Measurements from ENCODE around the gene PTF1A. TPM values are rescaled to one million over a fixed set of nuclear protein-coding genes. Genes with fewer than 3 reads are reported as not detected.
"Not testable (repeated sequence)": the region's sequence is repeated elsewhere in the genome, so short reads cannot be mapped to it uniquely, and the experiment has no call there.

PTF1A gene
- total RNA-seq, 2 experiments from 2014 or later: not detected

DNA sequence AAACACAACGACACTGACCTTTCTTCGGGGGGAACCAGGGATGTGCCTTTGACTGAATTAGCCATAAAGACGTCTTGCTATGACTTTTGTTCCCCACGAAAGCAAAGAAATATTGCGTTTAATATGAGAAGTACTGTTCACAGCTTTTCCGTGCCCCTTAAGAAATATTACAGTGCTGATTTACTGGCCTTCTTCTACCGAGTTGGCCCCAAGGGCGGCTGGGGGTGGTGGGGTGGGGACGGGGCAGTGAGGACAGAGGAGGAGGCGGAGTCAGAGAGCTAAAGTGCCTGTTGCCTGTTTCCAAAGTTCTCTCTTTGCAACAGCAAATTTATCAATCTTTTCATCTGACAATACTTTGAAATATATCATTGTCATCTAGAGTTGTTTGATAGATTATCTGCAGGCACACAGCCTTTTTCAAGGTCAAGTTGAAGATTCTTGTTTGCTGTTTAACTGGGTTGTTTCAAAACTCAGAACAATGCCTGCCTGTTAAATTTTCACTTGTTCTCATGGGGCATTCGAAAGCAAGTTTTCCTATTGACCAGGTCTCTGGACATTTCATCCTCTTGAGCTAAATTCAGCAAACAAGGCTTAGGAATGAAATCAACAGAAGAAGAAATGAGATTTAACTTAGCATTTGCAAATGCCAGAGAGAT is 9.0 kb downstream of the PTF1A start:
- ChIA-PET CTCF (interaction anchor here (1.0 kb wide), 1 partner anchor 43 kb away, joined by 5 read pairs; no protein-coding TSS in a partner anchor), POLR2A (no interaction called here)

DNA sequence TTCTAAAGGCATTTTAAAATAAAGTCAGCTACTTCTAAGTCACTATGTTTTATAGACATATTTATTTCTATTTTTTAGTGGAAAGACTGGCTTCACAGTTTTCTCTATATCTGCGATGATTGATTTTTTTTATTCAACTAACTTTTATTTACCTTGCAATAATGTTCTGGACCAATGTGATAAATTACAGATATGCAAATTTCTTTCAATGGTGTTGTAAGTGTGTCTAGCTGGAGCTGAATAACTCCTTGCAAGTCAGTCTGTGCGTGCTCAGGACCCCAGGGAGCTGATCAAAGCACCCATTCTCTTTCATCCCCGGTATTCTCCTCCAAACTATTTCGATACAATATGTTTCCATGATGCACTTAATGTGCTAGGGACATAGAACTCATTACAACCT is 9.7 kb downstream of the PTF1A start:
- ChIA-PET CTCF (interaction anchor here (1.0 kb wide), 1 partner anchor 44 kb away, joined by 5 read pairs; no protein-coding TSS in a partner anchor), POLR2A (no interaction called here)

DNA sequence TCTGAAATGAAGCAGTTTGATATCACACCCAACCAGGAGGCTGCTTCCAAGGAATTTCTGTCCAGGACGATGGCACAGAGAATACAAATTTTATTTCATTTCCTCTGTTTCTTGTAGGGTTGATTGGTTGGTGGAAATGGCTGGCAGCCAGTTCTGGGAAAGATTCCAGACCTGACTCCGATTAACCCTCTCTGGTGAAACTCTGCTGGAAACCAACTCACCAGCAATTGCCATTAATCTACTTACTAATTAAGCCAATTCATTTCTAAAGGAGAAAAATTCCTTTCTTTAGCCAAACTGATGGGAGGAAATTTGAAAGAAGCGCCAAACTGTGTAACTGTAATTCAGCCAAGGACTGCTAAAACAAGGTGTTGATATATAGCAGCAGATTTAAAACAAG is 10.7 kb downstream of the PTF1A start:
- ChIA-PET CTCF (no interaction called here), POLR2A (no interaction called here)

DNA sequence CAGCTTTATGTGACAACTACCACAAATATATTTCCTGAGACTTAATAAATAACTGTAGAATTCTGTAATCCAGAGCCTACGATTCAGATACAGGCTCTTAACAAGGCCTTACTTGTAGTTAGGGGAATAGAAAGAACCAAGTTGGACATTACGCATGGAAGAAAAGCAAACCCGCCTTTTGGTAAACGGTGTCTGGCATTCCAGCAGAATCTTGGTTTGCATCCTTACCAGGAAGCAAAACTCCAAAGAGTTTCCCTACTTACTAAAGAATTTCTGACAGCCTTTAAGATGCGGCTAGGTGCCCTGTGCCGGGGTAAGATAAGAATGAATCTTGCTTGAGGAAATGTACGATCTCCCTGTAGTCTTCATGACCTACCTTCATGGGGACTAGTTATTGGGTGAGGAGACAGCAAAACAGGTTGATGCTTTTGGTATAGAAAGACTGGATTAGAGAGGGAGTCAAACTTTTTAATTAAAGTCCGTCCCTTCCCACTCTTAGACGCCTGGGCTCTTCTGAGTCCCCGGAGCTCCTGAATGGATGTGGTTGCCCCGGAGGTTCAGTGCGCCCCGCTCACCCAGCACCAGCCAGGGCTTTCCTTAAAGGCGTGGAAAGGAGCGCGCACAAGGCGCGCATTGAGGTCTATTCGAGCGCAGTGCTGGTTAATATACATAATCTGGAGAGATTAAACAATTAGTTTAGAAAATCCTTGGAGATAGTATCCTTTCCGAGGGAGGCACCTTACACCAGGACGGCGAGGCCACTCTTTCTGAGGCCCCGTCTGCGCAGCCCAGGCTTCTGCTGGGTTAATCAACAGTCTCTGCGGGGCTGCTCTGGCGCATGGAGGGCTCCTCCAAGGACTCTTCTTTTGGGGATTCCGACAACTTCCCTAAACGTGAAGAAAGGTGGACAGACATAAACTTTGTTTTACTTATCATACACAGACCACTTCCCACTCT is 11.5 kb downstream of the PTF1A start:
- ChIA-PET POLR2A (no interaction called here), CTCF (no interaction called here)

DNA sequence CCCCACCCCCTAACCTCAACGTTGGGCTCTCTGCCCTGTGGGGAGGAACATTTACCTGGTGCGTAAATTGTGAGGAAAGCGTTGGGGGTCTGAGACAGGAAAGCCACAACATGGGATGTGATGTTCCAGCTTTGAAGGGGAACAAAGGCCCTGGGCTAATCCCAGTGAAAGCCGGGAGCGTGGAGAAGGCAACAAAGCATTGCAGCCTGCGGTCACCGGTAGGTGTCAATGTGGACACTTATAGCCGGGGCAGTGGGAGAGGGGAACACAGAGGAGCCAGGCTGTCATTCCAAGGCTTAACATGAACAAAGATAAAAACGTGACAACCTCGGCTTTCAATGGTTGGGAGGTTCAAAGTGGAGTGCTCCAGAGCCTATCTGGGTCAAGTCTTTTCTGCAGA is 12.7 kb downstream of the PTF1A start:
- ChIA-PET CTCF (no interaction called here), POLR2A (no interaction called here)

DNA sequence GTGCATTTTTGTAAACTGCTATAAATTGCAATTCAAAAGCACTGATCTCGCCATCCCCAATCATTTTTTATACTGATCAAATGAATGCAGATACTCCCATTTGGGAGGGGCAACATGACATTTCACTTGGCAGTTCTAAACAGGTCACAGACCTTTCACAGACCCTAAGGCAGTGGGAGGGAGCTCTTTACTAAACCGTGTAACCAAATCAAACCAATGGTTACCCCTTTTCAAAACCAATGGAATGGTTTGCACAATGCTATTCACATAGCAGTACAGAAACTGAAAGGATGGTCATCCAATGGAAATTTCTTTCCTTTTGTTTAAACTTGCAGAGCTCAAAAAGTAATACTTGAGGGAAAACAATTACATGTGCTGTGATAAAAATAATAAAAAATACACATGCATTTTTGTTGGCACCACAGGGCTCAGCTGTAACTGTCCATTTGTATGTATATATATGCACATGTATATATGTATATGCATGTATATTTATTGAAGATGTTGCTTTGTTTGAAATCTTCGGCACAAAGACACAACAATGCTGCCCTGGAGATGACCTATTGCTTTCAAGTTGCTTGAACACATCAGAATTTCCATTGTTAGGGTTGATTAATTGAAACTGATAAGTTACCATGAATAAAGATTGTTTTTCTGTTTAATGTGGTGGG is 14.0 kb downstream of the PTF1A start:
- ChIA-PET POLR2A (no interaction called here), CTCF (interaction anchor here (0.6 kb wide), 2 partner anchors 14 to 587 kb away, joined by 3 read pairs; no protein-coding TSS in a partner anchor)

DNA sequence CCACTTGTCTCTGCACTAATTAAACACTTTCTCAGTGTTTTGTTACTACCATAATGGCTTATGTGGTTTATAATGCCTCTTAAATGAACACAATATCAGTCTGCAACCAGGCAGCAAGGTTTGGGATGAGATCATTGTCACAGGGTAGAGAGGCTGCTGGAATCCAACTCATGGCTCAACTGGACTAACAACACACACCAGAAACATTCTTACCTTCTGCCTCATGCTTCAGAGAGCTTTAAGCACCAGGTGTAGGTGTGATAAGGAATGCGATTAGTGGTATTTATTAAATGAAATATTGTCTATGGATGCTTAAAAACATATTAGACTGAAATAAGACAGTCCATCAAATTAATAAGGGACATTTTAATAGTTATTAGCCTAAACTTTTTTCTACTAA is 25.4 kb downstream of the PTF1A start:
- ChIA-PET CTCF (no interaction called here), POLR2A (no interaction called here)

DNA sequence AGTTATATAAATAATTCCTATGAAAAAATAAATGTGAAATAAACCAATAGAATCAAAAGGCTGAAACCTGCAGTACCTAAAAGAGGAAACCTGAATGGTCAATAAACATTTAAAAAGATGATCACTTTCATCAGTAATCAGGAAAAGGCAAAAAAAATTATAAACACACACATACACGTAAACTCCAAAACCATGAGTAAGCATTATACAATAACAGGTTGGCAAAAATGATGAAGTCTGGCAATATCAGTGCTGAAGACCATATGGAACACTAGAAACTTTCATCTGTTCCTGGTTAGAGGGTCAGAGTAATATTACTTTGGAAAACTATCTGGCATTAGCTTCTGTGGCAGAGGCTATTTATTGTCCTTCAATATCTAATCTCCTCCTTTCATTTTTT is 38.5 kb downstream of the PTF1A start:
- ChIA-PET CTCF (no interaction called here), POLR2A (no interaction called here)

DNA sequence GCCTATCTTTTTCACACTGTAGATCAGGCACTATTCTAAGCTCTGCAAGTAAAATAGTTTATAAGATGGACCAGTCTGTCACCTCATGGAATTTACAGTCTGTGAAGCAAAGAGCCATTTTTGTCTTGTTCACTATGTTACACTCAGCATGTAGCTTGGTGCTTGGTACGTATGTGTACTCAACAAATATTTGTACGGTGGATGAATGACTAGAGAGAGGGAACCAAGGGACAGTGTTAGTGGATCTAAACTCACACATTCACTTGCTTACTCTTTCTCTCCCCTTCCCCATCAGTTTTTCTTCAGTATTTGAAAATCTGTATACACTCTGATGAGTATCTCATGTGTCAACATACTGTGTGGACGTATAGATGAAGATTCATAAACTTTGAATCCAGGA is 45.9 kb downstream of the PTF1A start:
- CTCF ChIA-PET: interaction anchor here (0.7 kb wide), 1 partner anchor 48 kb away, joined by 3 read pairs; no protein-coding TSS in a partner anchor
- POLR2A ChIA-PET: no interaction called here

DNA sequence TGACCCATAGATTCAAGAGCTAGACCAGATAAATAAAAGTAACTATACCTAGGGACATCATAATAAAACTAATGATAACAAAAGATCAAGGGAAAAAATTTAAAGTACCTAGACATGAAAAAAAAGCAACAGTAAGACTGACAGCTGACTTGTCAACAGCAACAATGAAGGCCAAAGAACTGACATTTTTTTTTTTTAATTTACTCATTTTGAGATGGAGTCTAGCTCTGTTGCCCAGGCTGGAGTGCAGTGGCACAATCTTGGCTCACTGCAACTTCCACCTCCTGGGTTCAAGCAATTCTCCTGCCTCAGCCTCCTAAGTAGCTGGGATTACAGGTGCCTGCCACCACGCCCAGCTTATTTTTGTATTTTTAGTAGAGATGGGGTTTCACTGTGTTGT is 49.7 kb downstream of the PTF1A start:
- POLR2A ChIA-PET, CTCF ChIA-PET: not testable (repeated sequence)

Other genes starting within 250 kb of the PTF1A start
- 1 to 10 TPM; 4.8 to 5.1 TPM for gene MSRB2, start 96.7 kb upstream of the PTF1A start, total RNA-seq
- under 1 TPM in 1 of 2 experiments, not detected in 1; 0.15 TPM for gene C10orf67, start 152.5 kb downstream of the PTF1A start, total RNA-seq
- gene OTUD1, start 246.8 kb downstream of the PTF1A start, total RNA-seq: 1 to 10 TPM; 5.3 TPM

All from activated CD8-positive, alpha-beta memory T cell treated with anti-CD3 and anti-CD28 coated beads for 36 hours (primary cell).